HG02571 (cell line): ENCODE data around the gene TOX2.

ENCODE experiments used
- ATAC-seq: cut with Tn5 transposase; IDR thresholded peaks from one replicate; pipeline ENCODE4 v1.9.1; 2021; ENCODE audit warnings: mild to moderate bottlenecking, moderate library complexity; ENCODE audit not compliant: unreplicated experiment

The TOX2 gene

GRCh38 chr20:44073011-44073674, 158.5 kb downstream of the TOX2 start:
- no peak for ATAC-seq

- ATAC-seq: no peak
Observed at GRCh38 chr20:44073675-44074071, 159.0 kb downstream of the TOX2 start.

- no peak for ATAC-seq
Observed at GRCh38 chr20:44074252-44075151, 159.8 kb downstream of the TOX2 start.

- ATAC-seq: no peak
Observed at GRCh38 chr20:44075191-44075949, 160.7 kb downstream of the TOX2 start.

- no peak for ATAC-seq
Observed at GRCh38 chr20:44075950-44076232, 161.2 kb downstream of the TOX2 start.

- no peak for ATAC-seq
Observed at GRCh38 chr20:44079291-44079690, 164.6 kb downstream of the TOX2 start.

- no peak for ATAC-seq
Observed at GRCh38 chr20:44080064-44080463, 165.4 kb downstream of the TOX2 start.

GRCh38 chr20:44080646-44081267, 166.1 kb downstream of the TOX2 start:
- peak; percentile 83 for ATAC-seq

- no peak for ATAC-seq
Observed at GRCh38 chr20:44081476-44081875, 166.8 kb downstream of the TOX2 start.

- ATAC-seq: no peak
Observed at GRCh38 chr20:44081888-44082287, 167.2 kb downstream of the TOX2 start.

- ATAC-seq: no peak
Observed at GRCh38 chr20:44083220-44083933, 168.7 kb downstream of the TOX2 start.

- ATAC-seq: no peak
Observed at GRCh38 chr20:44084439-44084838, 169.8 kb downstream of the TOX2 start.

GRCh38 chr20:44084891-44085290, 170.2 kb downstream of the TOX2 start:
- no peak for ATAC-seq

GRCh38 chr20:44085616-44086434, 171.2 kb downstream of the TOX2 start:
- no peak for ATAC-seq

GRCh38 chr20:44087051-44087856, 172.6 kb downstream of the TOX2 start:
- ATAC-seq: no peak

- no peak for ATAC-seq
Observed at GRCh38 chr20:44087857-44088120, 173.1 kb downstream of the TOX2 start.

- ATAC-seq: no peak
Observed at GRCh38 chr20:44089987-44090674, 175.5 kb downstream of the TOX2 start.

GRCh38 chr20:44091026-44091425, 176.4 kb downstream of the TOX2 start:
- ATAC-seq: no peak
